ENCODE results near the gene RNF4. TPM values are rescaled to one million over a fixed set of nuclear protein-coding genes. Genes with fewer than 3 reads are reported as not detected.

Gene RNF4
- total and polyA plus RNA-seq, 2 donors (not counting 1 experiment from before 2014, with no cell fraction given), result 45.6 to 72.4 TPM

DNA sequence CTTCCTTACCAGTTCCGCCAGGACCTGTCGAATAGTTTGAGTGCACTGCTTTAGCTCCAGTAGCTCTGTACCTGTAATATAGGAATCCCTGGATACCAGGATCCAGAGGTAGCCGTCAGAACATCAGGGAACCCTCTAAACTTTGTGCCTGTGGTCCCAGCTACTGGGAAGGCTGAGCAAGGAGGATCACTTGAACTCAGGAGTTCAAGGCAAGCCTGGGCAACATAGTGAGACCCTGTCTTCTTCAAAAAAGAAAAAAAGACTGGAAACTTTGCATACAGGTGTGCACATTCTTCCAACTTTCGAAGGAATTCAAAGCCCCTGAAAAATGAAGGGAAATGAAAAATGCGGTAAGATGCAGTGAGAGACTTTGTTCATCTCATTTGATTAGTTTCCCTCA, 34.9 kb downstream of the RNF4 start:
- peaks cover 11% of the 10 kb centered on the region for H3K36me3 ChIP-seq (ENCODE audit: control insufficient read depth, insufficient read depth, low read length)
- no peaks in the 10 kb centered on the region for H4K20me1 ChIP-seq (ENCODE audit: control insufficient read depth, extremely low read depth, insufficient read depth, low read length)
- H3K79me2 ChIP-seq (ENCODE audit: control insufficient read depth, insufficient read depth, low read length), result peaks cover 10% of the 10 kb centered on the region
- TF ChIP-seq EZH2 (IDR thresholded peaks at IDR 0.05; ENCODE audit: low read length, missing control alignments), result no peak
- TF ChIP-seq, protein P1, sequence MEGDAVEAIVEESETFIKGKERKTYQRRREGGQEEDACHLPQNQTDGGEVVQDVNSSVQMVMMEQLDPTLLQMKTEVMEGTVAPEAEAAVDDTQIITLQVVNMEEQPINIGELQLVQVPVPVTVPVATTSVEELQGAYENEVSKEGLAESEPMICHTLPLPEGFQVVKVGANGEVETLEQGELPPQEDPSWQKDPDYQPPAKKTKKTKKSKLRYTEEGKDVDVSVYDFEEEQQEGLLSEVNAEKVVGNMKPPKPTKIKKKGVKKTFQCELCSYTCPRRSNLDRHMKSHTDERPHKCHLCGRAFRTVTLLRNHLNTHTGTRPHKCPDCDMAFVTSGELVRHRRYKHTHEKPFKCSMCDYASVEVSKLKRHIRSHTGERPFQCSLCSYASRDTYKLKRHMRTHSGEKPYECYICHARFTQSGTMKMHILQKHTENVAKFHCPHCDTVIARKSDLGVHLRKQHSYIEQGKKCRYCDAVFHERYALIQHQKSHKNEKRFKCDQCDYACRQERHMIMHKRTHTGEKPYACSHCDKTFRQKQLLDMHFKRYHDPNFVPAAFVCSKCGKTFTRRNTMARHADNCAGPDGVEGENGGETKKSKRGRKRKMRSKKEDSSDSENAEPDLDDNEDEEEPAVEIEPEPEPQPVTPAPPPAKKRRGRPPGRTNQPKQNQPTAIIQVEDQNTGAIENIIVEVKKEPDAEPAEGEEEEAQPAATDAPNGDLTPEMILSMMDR (conservative IDR thresholded peaks at IDR 0.05 in 1 of 2, IDR thresholded peaks at IDR 0.05 in 1 of 2; ENCODE audit: low read depth in 1 of 2, low read length in 2 of 2), result no peak
- no peak overlapping the region for H3K4me3 ChIP-seq (replicated peaks in 1 of 4; ENCODE audit: control extremely low read depth in 1 of 4, insufficient read depth in 1 of 4, low read depth in 3 of 4, low read length in 4 of 4)
- DNase-seq (ENCODE audit: low read depth in 2 of 2), result no peak
- no peak overlapping the region for H2AFZ ChIP-seq (ENCODE audit: low read length)
- H3K4me1 ChIP-seq (ENCODE audit: control insufficient read depth, extremely low read depth, insufficient read depth, low read length), result no peaks in the 10 kb centered on the region
- no peaks in the 10 kb centered on the region for H3K9me3 ChIP-seq (ENCODE audit: control insufficient read depth, insufficient read depth, low read depth, low read length)
- H3K4me2 ChIP-seq (ENCODE audit: extremely low read depth, insufficient read depth, low read length), result no peak overlapping the region
- no peaks in the 10 kb centered on the region for H3K27me3 ChIP-seq (ENCODE audit: control insufficient read depth, insufficient read depth, low read length)
- H3K27ac ChIP-seq (ENCODE audit: insufficient read depth, low read length), result no peak overlapping the region
- H3K9ac ChIP-seq (ENCODE audit: insufficient read depth, low read length), result no peak overlapping the region

DNA sequence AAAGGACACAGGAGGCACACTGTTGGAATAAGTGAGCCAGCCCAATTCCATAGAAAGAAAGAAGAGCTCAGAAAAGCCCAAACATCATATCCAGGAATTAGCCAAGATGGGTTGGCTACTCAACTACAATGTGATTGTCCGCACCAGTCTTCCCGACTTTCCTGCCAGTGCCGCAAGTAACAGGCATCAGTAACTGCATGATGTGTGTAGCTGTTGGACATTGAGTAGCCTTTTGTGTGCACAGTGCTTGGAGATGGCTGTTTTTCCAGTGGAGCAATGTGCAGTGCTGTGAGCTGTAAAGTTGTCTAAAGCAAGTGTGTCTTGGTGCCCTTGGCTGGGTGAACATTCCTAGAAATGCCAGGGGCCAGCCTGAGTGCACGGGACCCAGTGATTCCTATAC, 38.4 kb downstream of the RNF4 start:
- no peaks in the 10 kb centered on the region for H3K27me3 ChIP-seq (ENCODE audit: control insufficient read depth, insufficient read depth, low read length)
- H3K4me1 ChIP-seq (ENCODE audit: control insufficient read depth, extremely low read depth, insufficient read depth, low read length), result no peaks in the 10 kb centered on the region
- H3K4me3 ChIP-seq (replicated peaks in 1 of 4; ENCODE audit: control extremely low read depth in 1 of 4, insufficient read depth in 1 of 4, low read depth in 3 of 4, low read length in 4 of 4), result no peak overlapping the region
- no peak for TF ChIP-seq EZH2 (IDR thresholded peaks at IDR 0.05; ENCODE audit: low read length, missing control alignments)
- TF ChIP-seq, protein P1 (conservative IDR thresholded peaks at IDR 0.05 in 1 of 2, IDR thresholded peaks at IDR 0.05 in 1 of 2; ENCODE audit: low read depth in 1 of 2, low read length in 2 of 2), result no peak
- no peak overlapping the region for H2AFZ ChIP-seq (ENCODE audit: low read length)
- H3K9ac ChIP-seq (ENCODE audit: insufficient read depth, low read length), result no peak overlapping the region
- no peak overlapping the region for H3K4me2 ChIP-seq (ENCODE audit: extremely low read depth, insufficient read depth, low read length)
- H3K27ac ChIP-seq (ENCODE audit: insufficient read depth, low read length), result no peak overlapping the region
- no peak for DNase-seq (ENCODE audit: low read depth in 2 of 2)
- peaks cover 14% of the 10 kb centered on the region for H3K36me3 ChIP-seq (ENCODE audit: control insufficient read depth, insufficient read depth, low read length)
- peaks cover 14% of the 10 kb centered on the region for H3K79me2 ChIP-seq (ENCODE audit: control insufficient read depth, insufficient read depth, low read length)
- no peaks in the 10 kb centered on the region for H3K9me3 ChIP-seq (ENCODE audit: control insufficient read depth, insufficient read depth, low read depth, low read length)
- H4K20me1 ChIP-seq (ENCODE audit: control insufficient read depth, extremely low read depth, insufficient read depth, low read length), result no peaks in the 10 kb centered on the region

DNA sequence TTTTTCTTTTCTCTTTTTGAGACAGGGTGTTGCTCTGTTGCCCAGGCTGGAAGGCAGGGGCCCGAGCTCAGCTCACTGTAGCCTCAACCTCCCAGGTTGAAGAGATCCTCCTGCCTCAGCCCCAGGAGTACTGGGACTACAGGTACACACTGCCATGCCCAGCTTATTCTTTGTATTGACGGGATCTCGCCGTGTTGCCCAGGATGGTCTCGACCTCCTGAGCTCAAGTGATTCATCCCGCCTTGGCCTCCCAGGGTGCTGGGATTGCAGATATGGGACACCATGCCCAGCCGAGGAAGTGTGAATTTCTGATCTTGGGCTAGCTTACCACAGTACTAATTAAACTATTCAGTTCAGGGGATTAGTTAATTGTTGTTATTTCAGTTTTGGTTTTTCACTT, 38.9 kb downstream of the RNF4 start:
- Histone ChIP-seq H3K4me3 (replicated peaks in 1 of 4; ENCODE audit: control extremely low read depth in 1 of 4, insufficient read depth in 1 of 4, low read depth in 3 of 4, low read length in 4 of 4) (no peak overlapping the region), H3K27me3 (ENCODE audit: control insufficient read depth, insufficient read depth, low read length) (no peaks in the 10 kb centered on the region), H4K20me1 (ENCODE audit: control insufficient read depth, extremely low read depth, insufficient read depth, low read length) (no peaks in the 10 kb centered on the region), H3K4me1 (ENCODE audit: control insufficient read depth, extremely low read depth, insufficient read depth, low read length) (no peaks in the 10 kb centered on the region), H3K79me2 (ENCODE audit: control insufficient read depth, insufficient read depth, low read length) (peaks cover 14% of the 10 kb centered on the region), H3K4me2 (ENCODE audit: extremely low read depth, insufficient read depth, low read length) (no peak overlapping the region), H3K9me3 (ENCODE audit: control insufficient read depth, insufficient read depth, low read depth, low read length) (no peaks in the 10 kb centered on the region), H3K27ac (ENCODE audit: insufficient read depth, low read length) (no peak overlapping the region), H3K9ac (ENCODE audit: insufficient read depth, low read length) (no peak overlapping the region), H2AFZ (ENCODE audit: low read length) (no peak overlapping the region), H3K36me3 (ENCODE audit: control insufficient read depth, insufficient read depth, low read length) (peaks cover 20% of the 10 kb centered on the region)
- DNase-seq (ENCODE audit: low read depth in 2 of 2), result no peak
- no peak for TF ChIP-seq EZH2 (IDR thresholded peaks at IDR 0.05; ENCODE audit: low read length, missing control alignments)
- TF ChIP-seq, protein P1 (conservative IDR thresholded peaks at IDR 0.05 in 1 of 2, IDR thresholded peaks at IDR 0.05 in 1 of 2; ENCODE audit: low read depth in 1 of 2, low read length in 2 of 2), result no peak

All from fibroblast of lung (primary cell).